GM18907 (cell line): ENCODE data around the gene KIF6.
"Not testable (repeated sequence)": the region's sequence is repeated elsewhere in the genome, so short reads cannot be mapped to it uniquely, and the experiment has no call there.

ENCODE experiments used
- ATAC-seq: cut with Tn5 transposase; IDR thresholded peaks from one replicate; pipeline ENCODE4 v1.9.1; 2021; ENCODE audit warnings: mild to moderate bottlenecking, moderate library complexity; ENCODE audit not compliant: unreplicated experiment

KIF6 gene

GRCh38 chr6:39302669-39303424 lies 422.4 kb downstream of the KIF6 start:
- ATAC-seq, result peak; percentile 70

- ATAC-seq, result no peak
These were observed 423.2 kb downstream of the KIF6 start for GRCh38 chr6:39302011-39302410.

GRCh38 chr6:39301606-39302005 lies 423.6 kb downstream of the KIF6 start:
- ATAC-seq, result no peak

GRCh38 chr6:39300739-39301138 lies 424.5 kb downstream of the KIF6 start:
- no peak for ATAC-seq

GRCh38 chr6:39298061-39298460 lies 427.1 kb downstream of the KIF6 start:
- no peak for ATAC-seq

GRCh38 chr6:39296745-39297640 lies 428.2 kb downstream of the KIF6 start:
- no peak for ATAC-seq

- no peak for ATAC-seq
These were observed 429.6 kb downstream of the KIF6 start for GRCh38 chr6:39295611-39296011.

- no peak for ATAC-seq
These were observed 430.3 kb downstream of the KIF6 start for GRCh38 chr6:39294899-39295298.

GRCh38 chr6:39294133-39294532 lies 431.1 kb downstream of the KIF6 start:
- ATAC-seq, result no peak

GRCh38 chr6:39292637-39293036 lies 432.6 kb downstream of the KIF6 start:
- ATAC-seq, result no peak

GRCh38 chr6:39289490-39289889 lies 435.7 kb downstream of the KIF6 start:
- ATAC-seq, result no peak

GRCh38 chr6:39287601-39288000 lies 437.6 kb downstream of the KIF6 start:
- no peak for ATAC-seq

- not testable (repeated sequence) for ATAC-seq
These were observed 438.6 kb downstream of the KIF6 start for GRCh38 chr6:39286596-39286995.

GRCh38 chr6:39282774-39283173 lies 442.4 kb downstream of the KIF6 start:
- ATAC-seq, result no peak

GRCh38 chr6:39281312-39281980 lies 443.8 kb downstream of the KIF6 start:
- ATAC-seq, result no peak

- ATAC-seq, result no peak
These were observed 444.9 kb downstream of the KIF6 start for GRCh38 chr6:39280247-39280731.
